Heart left ventricle (tissue), 16 donors: ENCODE results near the gene GABRR3. TPM values are rescaled to one million over a fixed set of nuclear protein-coding genes. Genes with fewer than 3 reads are reported as not detected.

ENCODE experiments used
- ATAC-seq, 4 donors: fragments of 200-7000 bp; cut with Tn5 transposase; one replicate each; pipeline ENCODE4 v1.9.1; 2020 to 2022; ENCODE audit warnings: moderate library complexity in 4 of 4, mild to moderate bottlenecking in 3 of 4, moderate number of reproducible peaks in 1 of 4
- DNase-seq, 5 donors: peaks; one replicate each; pipeline ENCODE4 v3.0.0-alpha.2; 2020
- H3K27ac ChIP-seq, 12 donors: fragments of 200-600 bp; sonication (generic) in 4 of 12; one replicate each; pipeline versions ENCODE4 v1.5.0 to v1.8.0; 2016 to 2022; ENCODE audit warnings: mild to moderate bottlenecking in 2 of 12
- H3K27me3 ChIP-seq, 9 donors: fragments of 200-600 bp; sonication (generic) in 2 of 9; one replicate each; pipeline versions ENCODE4 v1.5.1 to v1.8.0; 2016 to 2022; ENCODE audit warnings: mild to moderate bottlenecking in 3 of 9
- H3K36me3 ChIP-seq, 9 donors: fragments of 200-600 bp; sonication (generic) in 2 of 9; one replicate each; pipeline versions ENCODE4 v1.5.0 to v1.8.0; 2018 to 2022; ENCODE audit warnings: mild to moderate bottlenecking in 2 of 9
- H3K4me1 ChIP-seq, 12 donors: fragments of 200-600 bp; sonication (generic) in 4 of 12; one replicate each; pipeline versions ENCODE4 v1.5.0 to v1.8.0; 2016 to 2022; ENCODE audit warnings: mild to moderate bottlenecking in 3 of 12
- H3K4me3 ChIP-seq, 12 donors: fragments of 200-600 bp; sonication (generic) in 4 of 12; one replicate each; pipeline versions ENCODE4 v1.5.0 to v1.8.0; 2017 to 2022; ENCODE audit warnings: mild to moderate bottlenecking in 9 of 12, moderate library complexity in 4 of 12
- H3K9me3 ChIP-seq, 12 donors: fragments of 200-600 bp; sonication (generic) in 4 of 12; one replicate each; pipeline versions ENCODE4 v1.5.0 to v1.8.0; 2016 to 2022; ENCODE audit warnings: mild to moderate bottlenecking in 1 of 12
- POLR2A ChIP-seq, 2 donors: fragments of 450-650 bp; IDR thresholded peaks; one replicate each; pipeline ENCODE4 v1.6.1; 2017; ENCODE audit warnings: antibody characterized with exemption in 2 of 2, mild to moderate bottlenecking in 2 of 2, moderate library complexity in 2 of 2
- WGBS, 4 donors: extraction: QIAGEN DNeasy Blood & Tissue Kit in 2 of 4; methylation state at CpG; one replicate each; pipeline versions ENCODE4 v1.1.5 to v1.1.7; 2013 to 2018; 5-methylcytosine and 5-hydroxymethylcytosine counted together
- intact Hi-C, 10 donors: fragments of 100-400 bp; cut with DNase I; formaldehyde crosslinking; loops; one replicate each; pipeline versions ENCODE4 v1.11.1 to v1.14.2; 2022
- polyA plus RNA-seq, 2 donors: library from polyadenylated mRNA; stranded (reverse); fragments of 200-250 nt; gene quantifications; one replicate each; pipeline ENCODE4 v1.2.3, GENCODE V29; 2013
- total RNA-seq, 9 donors: library from RNA; depleted of rRNA in 2 of 9; stranded (reverse); fragments of >200 nt in 2 of 9; fragmentation: NEBNext Ultra II Directional in 3 of 9; extraction: Animal tissue kit (Norgen Biotek cat#: 25700) in 3 of 9; gene quantifications; one replicate each; pipeline versions ENCODE4 v1.1.0 to v1.2.4, GENCODE V29; 2016 to 2023
- TF ChIP-seq, protein P1 (sequence below), 12 donors: fragments of 200-600 bp; sonication (generic) in 4 of 12; IDR thresholded peaks; one replicate each; pipeline versions ENCODE4 v1.5.0 to v1.8.0; 2018 to 2022; ENCODE audit warnings: antibody characterized with exemption in 12 of 12, mild to moderate bottlenecking in 5 of 12
- donor health status: ischemic (EF 13 %, LVEDD 7.1; RV severe dilation, severe dysfunction).
- donor health status: healthy with polysubstance abuse.
- donor health status: DM: no; HTN: yes; CAD: no.
- donor health status: DM: no; HTN: no; CAD: no.
- donor health status: ischemic (EF 25% LVEDD 6.9; RV normal size, moderate dysfunction).
- donor health status: ischemic (EF 25% LVEDD 5.7; RV mildly dilated, moderate dysfunction).
- donor health status: healthy.
- donor health status: DM: yes; HTN: yes; CAD: no.
- donor health status: ischemic (EF 35%, LVEDD 5.7; RV mildly dilated, moderate dysfunction).
- donor health status: nonischemic (EF 11% LVEDD 7.7; RV severe dilation, severe dysfunction).
- donor health status: DM: yes; HTN: yes; CAD: no.
- donor health status: PGD.
- donor health status: ischemic (EF 29% LVEDD 5.4; RV normal size, mild dysfunction).
- donor health status: nonischemic (EF 23%, LVEDD 6.1; RV moderate dilation, normal function).

Gene GABRR3
- total and polyA plus RNA-seq, 11 donors: not detected

DNA sequence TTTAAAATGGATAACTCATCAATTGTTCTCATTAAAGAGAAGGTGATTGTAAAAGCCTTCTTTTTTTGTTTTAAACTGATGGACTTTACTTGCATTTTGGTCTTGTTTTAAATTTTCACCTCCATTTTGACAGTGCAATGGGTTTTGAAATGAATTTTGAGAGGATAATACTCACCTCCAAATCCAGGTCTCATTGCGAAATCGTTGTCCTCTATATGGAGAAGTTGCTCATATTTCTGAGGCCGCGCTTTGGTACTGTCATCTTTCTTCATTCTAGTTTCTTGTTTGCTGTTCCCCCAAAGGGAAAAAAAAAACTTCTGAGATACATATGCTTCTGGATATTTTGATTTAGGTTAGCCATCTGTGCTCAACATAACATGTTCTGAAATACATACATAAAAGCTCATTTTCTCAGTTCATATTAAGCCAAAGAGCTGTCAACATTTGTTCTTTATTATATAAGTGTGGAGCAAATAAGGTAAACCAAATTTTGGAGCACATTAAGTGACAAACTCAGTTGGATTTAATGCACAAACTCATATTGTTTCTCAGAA lies 9.6 kb downstream of the GABRR3 start:
- Histone ChIP-seq H3K27ac (no peak overlapping the region), H3K4me3 (no peak overlapping the region), H3K27me3 (no peaks in the 10 kb centered on the region), H3K4me1 (peaks cover 0 to 8% (median 0%) of the 10 kb centered on the region in 12 donors), H3K36me3 (no peaks in the 10 kb centered on the region), H3K9me3 (no peaks in the 10 kb centered on the region)
- DNase-seq (no peak), ATAC-seq (no peak)
- no peak for TF ChIP-seq POLR2A (IDR thresholded peaks at IDR 0.05)
- TF ChIP-seq, protein P1, sequence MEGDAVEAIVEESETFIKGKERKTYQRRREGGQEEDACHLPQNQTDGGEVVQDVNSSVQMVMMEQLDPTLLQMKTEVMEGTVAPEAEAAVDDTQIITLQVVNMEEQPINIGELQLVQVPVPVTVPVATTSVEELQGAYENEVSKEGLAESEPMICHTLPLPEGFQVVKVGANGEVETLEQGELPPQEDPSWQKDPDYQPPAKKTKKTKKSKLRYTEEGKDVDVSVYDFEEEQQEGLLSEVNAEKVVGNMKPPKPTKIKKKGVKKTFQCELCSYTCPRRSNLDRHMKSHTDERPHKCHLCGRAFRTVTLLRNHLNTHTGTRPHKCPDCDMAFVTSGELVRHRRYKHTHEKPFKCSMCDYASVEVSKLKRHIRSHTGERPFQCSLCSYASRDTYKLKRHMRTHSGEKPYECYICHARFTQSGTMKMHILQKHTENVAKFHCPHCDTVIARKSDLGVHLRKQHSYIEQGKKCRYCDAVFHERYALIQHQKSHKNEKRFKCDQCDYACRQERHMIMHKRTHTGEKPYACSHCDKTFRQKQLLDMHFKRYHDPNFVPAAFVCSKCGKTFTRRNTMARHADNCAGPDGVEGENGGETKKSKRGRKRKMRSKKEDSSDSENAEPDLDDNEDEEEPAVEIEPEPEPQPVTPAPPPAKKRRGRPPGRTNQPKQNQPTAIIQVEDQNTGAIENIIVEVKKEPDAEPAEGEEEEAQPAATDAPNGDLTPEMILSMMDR (IDR thresholded peaks at IDR 0.05): no peak
- 94 to 97% (median 96%) methylated on average over 4 of the region's 4 CpGs for WGBS, 4 donors
- intact Hi-C loops: no loop called here

DNA sequence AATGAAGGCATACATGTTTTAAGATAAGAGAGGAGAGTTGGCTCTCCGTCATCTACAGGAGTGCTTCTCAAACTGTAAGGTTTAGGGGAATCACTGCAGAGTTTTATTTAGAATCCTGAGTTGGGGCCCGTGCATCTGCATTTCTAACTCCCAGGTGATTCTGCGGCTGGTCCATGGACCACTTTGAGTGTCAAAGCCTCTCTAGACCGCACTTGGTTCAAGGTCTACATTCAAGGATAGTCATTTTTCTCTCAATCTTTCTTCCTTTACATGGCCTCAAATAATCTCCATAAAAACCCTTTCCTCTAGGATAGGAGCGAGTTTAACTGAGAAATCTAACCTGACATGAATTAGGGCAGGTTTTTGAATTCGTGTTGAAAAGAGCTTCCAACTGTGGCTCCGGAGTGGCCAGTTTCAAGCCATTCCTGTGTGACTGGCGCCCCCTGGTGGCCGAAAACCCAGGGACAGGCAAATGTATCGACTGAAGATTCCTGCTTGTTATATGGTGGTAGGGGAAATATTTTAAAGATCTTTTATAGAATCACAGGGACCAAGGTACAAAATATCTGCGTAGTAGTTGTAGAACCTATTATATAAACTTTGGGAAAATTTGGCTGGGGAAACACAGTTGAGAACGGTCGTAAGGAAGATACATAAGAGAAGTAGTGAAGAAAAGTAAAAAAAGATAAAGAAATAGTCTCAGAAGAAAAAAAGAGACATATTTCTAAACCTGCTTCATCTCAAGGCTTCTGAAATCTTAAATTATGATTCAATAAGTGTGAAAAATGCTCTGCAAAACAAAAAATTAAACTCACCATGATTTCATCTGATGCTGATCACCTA lies 11.9 kb downstream of the GABRR3 start:
- Histone ChIP-seq H3K4me3 (no peak overlapping the region), H3K27me3 (no peaks in the 10 kb centered on the region), H3K4me1 (peaks cover 0 to 8% (median 0%) of the 10 kb centered on the region in 12 donors), H3K27ac (no peak overlapping the region), H3K36me3 (no peaks in the 10 kb centered on the region), H3K9me3 (no peaks in the 10 kb centered on the region)
- 25 to 28% (median 26%) methylated on average over 13 of the region's 13 CpGs for WGBS, 4 donors
- TF ChIP-seq POLR2A (IDR thresholded peaks at IDR 0.05): no peak
- TF ChIP-seq, protein P1 (IDR thresholded peaks at IDR 0.05): peak; percentile 92 to 99 (median 97)
- DNase-seq (peak; percentile 80 to 94 (median 83)), ATAC-seq (peak; percentile 77 to 84 (median 80))
- intact Hi-C loops: loop anchor here (1.0 to 5.0 kb wide), 7 partner anchors 46 to 1161 kb away; partner anchors contain the start of gene RIOX2 (in 1 of the 10)

DNA sequence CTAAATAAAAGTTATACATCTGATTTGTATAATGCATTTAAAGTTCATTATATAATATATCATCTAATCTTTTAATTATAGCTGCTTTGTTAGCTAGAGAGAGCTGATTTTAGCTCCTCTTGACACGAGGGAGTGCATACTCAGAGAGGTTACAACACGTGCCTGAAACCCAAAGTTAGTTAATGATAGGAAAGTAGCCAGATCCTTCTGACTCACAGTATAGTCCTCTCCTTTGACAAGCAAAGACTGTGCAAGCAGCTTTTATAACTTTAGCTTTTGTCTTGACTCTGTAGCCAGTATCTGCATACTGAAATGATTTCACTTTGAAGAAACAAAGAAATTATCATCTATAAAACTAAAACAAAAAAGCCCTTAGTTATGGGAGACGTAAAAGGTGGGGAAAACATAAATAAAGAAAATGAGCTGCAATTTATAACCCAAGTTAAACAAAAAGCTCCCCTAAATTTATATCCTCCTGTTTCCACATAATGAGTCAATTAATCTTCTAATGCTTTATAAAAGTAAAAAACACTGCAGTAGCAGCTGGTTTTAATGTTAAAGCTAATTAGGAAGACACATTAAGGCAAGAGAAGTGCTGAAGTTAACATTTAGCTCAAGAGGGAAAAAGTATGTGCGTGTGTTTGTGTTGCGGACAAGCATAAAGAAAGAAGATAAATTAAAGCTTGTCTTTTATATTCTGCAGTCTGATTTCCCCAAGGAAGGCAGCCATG lies 13.1 kb downstream of the GABRR3 start:
- no peak for TF ChIP-seq POLR2A (IDR thresholded peaks at IDR 0.05)
- TF ChIP-seq, protein P1 (IDR thresholded peaks at IDR 0.05): no peak
- H3K4me1 ChIP-seq: peaks cover 0 to 8% (median 0%) of the 10 kb centered on the region in 12 donors
- intact Hi-C loops: loop anchor here in 5 of 10 donors (2.0 to 5.0 kb wide), 4 partner anchors 45 to 1160 kb away; partner anchors contain the start of gene RIOX2 (in 1 of the 5)
- no peaks in the 10 kb centered on the region for H3K36me3 ChIP-seq
- H3K27me3 ChIP-seq: no peaks in the 10 kb centered on the region
- H3K9me3 ChIP-seq: no peaks in the 10 kb centered on the region
- no peak overlapping the region for H3K27ac ChIP-seq
- 53 to 54% (median 53%) methylated on average over 5 of the region's 5 CpGs for WGBS, 4 donors
- no peak overlapping the region for H3K4me3 ChIP-seq
- peak; percentile 68 to 94 (median 88) for ATAC-seq
- no peak for DNase-seq
